Thoracic aorta (tissue), 2 donors: Measurements from ENCODE around the gene ZMYM1. TPM values are rescaled to one million over a fixed set of nuclear protein-coding genes. Genes with fewer than 3 reads are reported as not detected.

Source experiments
- ATAC-seq: fragments of 150-250 bp; one replicate; pipeline ENCODE4 v1.8.0; 2017; ENCODE audit warnings: low read depth; ENCODE audit not compliant: insufficient number of reproducible peaks, low FRiP score
- DNase-seq: peaks from one replicate; pipeline ENCODE4 v3.0.0-alpha.2; 2020; ENCODE audit warnings: low spot score
- H3K27ac ChIP-seq, 2 donors: fragments of 200-600 bp; sonication (generic); 1 replicate in 1 of 2; 2 replicates in 1 of 2; pipeline ENCODE4 v1.5.1; 2016; ENCODE audit warnings: mild to moderate bottlenecking in 2 of 2, moderate library complexity in 2 of 2
- H3K27me3 ChIP-seq: fragments of 200-600 bp; sonication (generic); replicated peaks from 2 replicates; pipeline ENCODE4 v1.6.0; 2016; ENCODE audit warnings: mild to moderate bottlenecking; ENCODE audit not compliant: insufficient read depth
- H3K36me3 ChIP-seq: fragments of 200-600 bp; sonication (generic); one replicate; pipeline ENCODE4 v1.5.1; 2016
- H3K4me1 ChIP-seq, 2 donors: fragments of 200-600 bp; sonication (generic); 1 replicate in 1 of 2; 2 replicates in 1 of 2; pipeline versions ENCODE4 v1.5.1 to v1.6.0; 2016; ENCODE audit warnings: low read depth in 2 of 2, mild to moderate bottlenecking in 1 of 2; ENCODE audit not compliant: control insufficient read depth in 1 of 2
- H3K4me3 ChIP-seq: fragments of 200-600 bp; sonication (generic); 2 replicates; pipeline ENCODE4 v1.5.1; 2016; ENCODE audit warnings: mild to moderate bottlenecking
- H3K9me3 ChIP-seq: fragments of 200-600 bp; sonication (generic); 2 replicates; pipeline ENCODE4 v1.5.1; 2016
- CTCF ChIP-seq: fragments of 200-600 bp; sonication (generic); IDR thresholded peaks from one replicate; pipeline ENCODE4 v1.5.1; 2019; ENCODE audit warnings: antibody characterized with exemption
- total RNA-seq, 2 donors: library from RNA; depleted of rRNA; stranded (reverse); fragments of >200 nt; gene quantifications; one replicate each; pipeline versions ENCODE4 v1.1.0 to v1.2.3, GENCODE V29; 2016

ZMYM1 gene
- total RNA-seq, 2 donors from 2014 or later: 11.2 to 12.8 TPM

- H3K36me3 ChIP-seq: peaks cover 3% of the 10 kb centered on the region
Observed at GRCh38 chr1:35115459-35116383, 36.5 kb downstream of the ZMYM1 start.

GRCh38 chr1:35120458-35121133 lies 41.4 kb downstream of the ZMYM1 start:
- Histone ChIP-seq H3K27me3 (no peaks in the 10 kb centered on the region), H3K36me3 (no peaks in the 10 kb centered on the region), H3K9me3 (no peaks in the 10 kb centered on the region), H3K4me3 (peak overlapping the region; percentile 68), H3K4me1 (no peaks in the 10 kb centered on the region), H3K27ac (no peak overlapping the region)
- TF ChIP-seq CTCF: no peak
- ATAC-seq (no peak), DNase-seq (no peak)

More at GRCh38 chr1:35115459-35116383, 36.5 kb downstream of the ZMYM1 start:
- no peaks in the 10 kb centered on the region for H3K9me3 ChIP-seq
- H3K4me3 ChIP-seq: no peak overlapping the region
- ATAC-seq (no peak), DNase-seq (no peak)
- H3K27me3 ChIP-seq: no peaks in the 10 kb centered on the region
- H3K4me1 ChIP-seq: no peaks in the 10 kb centered on the region
- TF ChIP-seq CTCF: no peak
- H3K27ac ChIP-seq: no peak overlapping the region

GRCh38 chr1:35122311-35122710 lies 43.1 kb downstream of the ZMYM1 start:
- Histone ChIP-seq H3K9me3 (peaks cover 4% of the 10 kb centered on the region), H3K27ac (no peak overlapping the region), H3K36me3 (no peaks in the 10 kb centered on the region), H3K4me3 (no peak overlapping the region), H3K27me3 (no peaks in the 10 kb centered on the region), H3K4me1 (no peaks in the 10 kb centered on the region)
- no peak for TF ChIP-seq CTCF
- DNase-seq: no peak
- no peak for ATAC-seq

GRCh38 chr1:35126546-35126945 lies 47.4 kb downstream of the ZMYM1 start:
- H3K4me1 ChIP-seq: no peaks in the 10 kb centered on the region
- no peaks in the 10 kb centered on the region for H3K36me3 ChIP-seq
- H3K4me3 ChIP-seq: no peak overlapping the region
- peaks cover 4% of the 10 kb centered on the region for H3K9me3 ChIP-seq
- no peak for ATAC-seq
- no peak for DNase-seq
- no peak overlapping the region for H3K27ac ChIP-seq
- TF ChIP-seq CTCF: no peak
- no peaks in the 10 kb centered on the region for H3K27me3 ChIP-seq

- no peak for TF ChIP-seq CTCF
- Histone ChIP-seq H3K27ac (no peak overlapping the region), H3K27me3 (no peaks in the 10 kb centered on the region), H3K4me3 (no peak overlapping the region), H3K36me3 (no peaks in the 10 kb centered on the region), H3K4me1 (no peaks in the 10 kb centered on the region), H3K9me3 (peaks cover 4% of the 10 kb centered on the region)
- no peak for ATAC-seq
- DNase-seq: no peak
Observed at GRCh38 chr1:35129080-35129479, 49.9 kb downstream of the ZMYM1 start.
